ENCODE data around the gene SLAMF7. TPM values are rescaled to one million over a fixed set of nuclear protein-coding genes. Genes with fewer than 3 reads are reported as not detected.
"Not testable (repeated sequence)": the region's sequence is repeated elsewhere in the genome, so short reads cannot be mapped to it uniquely, and the experiment has no call there.

The SLAMF7 gene
- total RNA-seq, 2 donors from 2014 or later, result 0.98 TPM; not detected in 1

- Histone ChIP-seq H3K36me3 (no peaks in the 10 kb centered on the region), H3K4me1 (peaks cover 0 to 7% of the 10 kb centered on the region in 2 donors), H3K4me3 (no peak overlapping the region), H3K27ac (no peak overlapping the region), H3K27me3 (no peaks in the 10 kb centered on the region), H3K9me3 (no peaks in the 10 kb centered on the region)
- TF ChIP-seq, protein P1, sequence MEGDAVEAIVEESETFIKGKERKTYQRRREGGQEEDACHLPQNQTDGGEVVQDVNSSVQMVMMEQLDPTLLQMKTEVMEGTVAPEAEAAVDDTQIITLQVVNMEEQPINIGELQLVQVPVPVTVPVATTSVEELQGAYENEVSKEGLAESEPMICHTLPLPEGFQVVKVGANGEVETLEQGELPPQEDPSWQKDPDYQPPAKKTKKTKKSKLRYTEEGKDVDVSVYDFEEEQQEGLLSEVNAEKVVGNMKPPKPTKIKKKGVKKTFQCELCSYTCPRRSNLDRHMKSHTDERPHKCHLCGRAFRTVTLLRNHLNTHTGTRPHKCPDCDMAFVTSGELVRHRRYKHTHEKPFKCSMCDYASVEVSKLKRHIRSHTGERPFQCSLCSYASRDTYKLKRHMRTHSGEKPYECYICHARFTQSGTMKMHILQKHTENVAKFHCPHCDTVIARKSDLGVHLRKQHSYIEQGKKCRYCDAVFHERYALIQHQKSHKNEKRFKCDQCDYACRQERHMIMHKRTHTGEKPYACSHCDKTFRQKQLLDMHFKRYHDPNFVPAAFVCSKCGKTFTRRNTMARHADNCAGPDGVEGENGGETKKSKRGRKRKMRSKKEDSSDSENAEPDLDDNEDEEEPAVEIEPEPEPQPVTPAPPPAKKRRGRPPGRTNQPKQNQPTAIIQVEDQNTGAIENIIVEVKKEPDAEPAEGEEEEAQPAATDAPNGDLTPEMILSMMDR (IDR thresholded peaks at IDR 0.05), result no peak
- no peak for DNase-seq (ENCODE audit: low spot score)
Observed at GRCh38 chr1:160723332-160723731, 15.7 kb upstream of the SLAMF7 start.

DNA sequence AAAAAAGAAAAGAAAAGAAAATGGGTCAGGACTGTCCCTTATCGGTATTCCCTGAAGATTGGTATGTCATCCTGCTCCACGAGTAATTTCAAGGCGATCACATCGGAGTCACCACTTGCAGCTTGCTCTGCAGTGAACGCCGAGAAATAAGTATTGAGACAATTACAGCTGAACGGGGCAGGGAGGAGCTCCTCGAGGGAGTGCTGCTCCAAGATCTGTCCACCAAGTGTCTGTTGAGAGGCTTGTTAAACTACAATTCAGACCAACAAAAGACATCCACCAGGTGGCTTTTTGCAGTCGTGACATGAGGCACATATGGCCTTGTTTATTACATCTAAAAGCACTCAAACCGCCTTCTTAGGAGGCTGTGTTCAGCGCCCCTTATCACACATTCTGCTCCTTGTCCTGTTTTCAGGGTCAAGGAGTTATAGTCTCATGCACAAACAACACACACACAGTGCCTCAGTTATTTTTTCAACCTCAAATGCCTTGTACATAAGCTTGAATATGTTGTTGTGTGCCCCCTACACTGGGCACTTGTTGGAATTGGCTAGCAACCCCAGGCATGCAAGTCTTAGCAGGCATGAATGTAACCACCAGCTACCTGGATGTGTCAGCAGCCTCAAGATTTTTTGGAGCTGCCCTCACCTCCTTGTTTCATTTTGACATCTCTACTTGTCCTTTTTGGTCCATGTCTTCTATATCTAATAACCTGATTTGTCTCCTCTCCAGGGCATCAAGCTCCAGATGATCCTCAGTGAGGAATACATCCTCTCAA, 14.4 kb upstream of the SLAMF7 start:
- no peak for DNase-seq (ENCODE audit: low spot score)
- TF ChIP-seq, protein P1 (IDR thresholded peaks at IDR 0.05), result no peak

GRCh38 chr1:160726114-160726497, 12.9 kb upstream of the SLAMF7 start:
- DNase-seq (ENCODE audit: low spot score), result no peak
- TF ChIP-seq, protein P1 (IDR thresholded peaks at IDR 0.05), result no peak
- Histone ChIP-seq H3K27me3 (no peaks in the 10 kb centered on the region), H3K9me3 (no peaks in the 10 kb centered on the region), H3K4me3 (no peak overlapping the region), H3K4me1 (peaks cover 0 to 7% of the 10 kb centered on the region in 2 donors), H3K36me3 (no peaks in the 10 kb centered on the region), H3K27ac (no peak overlapping the region)

More for the DNA sequence above, 14.4 kb upstream of the SLAMF7 start:
- Histone ChIP-seq H3K4me1 (peaks cover 0 to 7% of the 10 kb centered on the region in 2 donors), H3K9me3 (no peaks in the 10 kb centered on the region), H3K27me3 (no peaks in the 10 kb centered on the region), H3K27ac (no peak overlapping the region), H3K36me3 (no peaks in the 10 kb centered on the region), H3K4me3 (no peak overlapping the region)

DNA sequence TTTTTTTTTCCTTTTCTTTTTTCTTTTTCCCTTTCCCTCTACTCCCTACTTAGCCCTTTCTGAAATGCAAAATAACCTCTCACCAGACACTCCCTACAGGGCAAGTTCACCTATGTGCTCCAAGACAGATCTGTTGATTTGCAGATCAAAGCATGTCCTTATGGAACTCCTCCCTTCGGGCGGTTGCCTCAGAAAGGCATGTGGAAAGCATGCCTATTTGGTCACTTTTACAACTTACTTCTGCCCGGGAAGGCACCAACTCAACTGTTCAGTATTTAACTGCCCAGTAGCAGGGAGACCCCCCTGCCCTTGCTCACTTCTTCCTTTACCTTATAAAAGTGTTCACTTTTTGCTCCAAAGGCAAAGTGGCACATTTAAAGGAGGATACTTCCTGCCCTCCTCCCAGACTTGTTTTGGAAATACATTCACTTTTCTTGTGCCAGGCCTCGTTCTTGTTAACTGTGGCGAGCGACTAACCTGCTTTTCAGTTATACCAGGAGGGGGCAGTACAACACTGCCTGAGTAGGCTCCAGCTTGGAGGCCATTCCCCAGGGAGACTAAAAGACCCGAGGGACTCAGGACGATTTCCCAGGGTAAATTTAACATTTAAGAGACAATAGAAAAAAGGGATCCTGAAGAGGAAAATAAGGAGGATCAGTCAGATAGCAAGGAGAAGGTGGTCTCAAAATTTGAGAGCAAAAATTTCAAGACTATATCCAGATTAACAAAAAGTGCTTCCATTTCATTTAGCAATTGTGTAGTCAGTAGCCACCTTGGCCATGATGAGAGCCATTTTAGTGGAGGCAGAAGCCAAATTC, 12.3 kb upstream of the SLAMF7 start:
- Histone ChIP-seq H3K9me3 (no peaks in the 10 kb centered on the region), H3K4me3 (no peak overlapping the region), H3K27ac (no peak overlapping the region), H3K27me3 (no peaks in the 10 kb centered on the region), H3K36me3 (no peaks in the 10 kb centered on the region), H3K4me1 (peaks cover 0 to 7% of the 10 kb centered on the region in 2 donors)
- TF ChIP-seq, protein P1 (IDR thresholded peaks at IDR 0.05), result peak; percentile 65 to 77
- DNase-seq (ENCODE audit: low spot score), result no peak

- TF ChIP-seq, protein P1 (IDR thresholded peaks at IDR 0.05), result no peak
- Histone ChIP-seq H3K36me3 (no peaks in the 10 kb centered on the region), H3K4me1 (peaks cover 0 to 7% of the 10 kb centered on the region in 2 donors), H3K9me3 (no peaks in the 10 kb centered on the region), H3K27me3 (no peaks in the 10 kb centered on the region), H3K4me3 (no peak overlapping the region), H3K27ac (no peak overlapping the region)
- DNase-seq (ENCODE audit: low spot score), result no peak
Observed at GRCh38 chr1:160727316-160727640, 11.8 kb upstream of the SLAMF7 start.

GRCh38 chr1:160731564-160731963, 7.5 kb upstream of the SLAMF7 start:
- not testable (repeated sequence) for H3K4me3 ChIP-seq; H3K9me3 ChIP-seq; H3K4me1 ChIP-seq; H3K27me3 ChIP-seq; H3K27ac ChIP-seq; H3K36me3 ChIP-seq; DNase-seq (ENCODE audit: low spot score)
